Temporal lobe (tissue), 2 donors: Measurements from ENCODE around the gene OR9G1. TPM values are rescaled to one million over a fixed set of nuclear protein-coding genes. Genes with fewer than 3 reads are reported as not detected.

Experiments used
- small RNA-seq: library from RNA; depleted of rRNA; stranded (forward); fragments of <200 nt; gene quantifications from one replicate; pipeline ENCODE3, GENCODE V24; 2014; ENCODE audit warnings: low replicate concordance
- total RNA-seq: library from RNA; depleted of rRNA; stranded (reverse); fragments of >200 nt; gene quantifications from one replicate; pipeline ENCODE4 v1.2.3, GENCODE V29; 2014

The OR9G1 gene
- total RNA-seq, 1 donor from 2014 or later = not detected

Small RNA genes lying within 50 kb of the gene (small RNA-seq; reads per million reads assigned to genes)
- not detected for gene AP001803.1
- gene AP004245.1 = not detected
- gene MIR6128 = not detected

Other genes with a start within 250 kb of the OR9G1 start
- not detected for gene OR5M3, start 225.7 kb upstream of the OR9G1 start, total RNA-seq
- gene OR5M8, start 207.7 kb upstream of the OR9G1 start, total RNA-seq = not detected
- gene OR5M11, start 155.8 kb upstream of the OR9G1 start, total RNA-seq = not detected
- gene OR5M10, start 121.4 kb upstream of the OR9G1 start, total RNA-seq = not detected
- gene OR5M1, start 84.2 kb upstream of the OR9G1 start, total RNA-seq = not detected
- gene OR5AP2, start 56.7 kb upstream of the OR9G1 start, total RNA-seq = not detected
- not detected for gene OR5AR1, start 35.4 kb upstream of the OR9G1 start, total RNA-seq
- gene OR9G4, start 49.6 kb downstream of the OR9G1 start, total RNA-seq = not detected